HepG2 (cell line): Measurements from ENCODE around the gene OGA. TPM values are rescaled to one million over a fixed set of nuclear protein-coding genes. Genes with fewer than 3 reads are reported as not detected.
A peak's percentile ranks its signal among the peaks of the same experiment; 100 is the strongest.

ENCODE experiments used
- ELF3 ChIP-seq: IDR thresholded peaks from 2 replicates; pipeline ENCODE4 v1.6.1; 2016; ENCODE audit warnings: missing genetic modification reagents, missing compliant biosample characterization
- ESRRA ChIP-seq: sonication (generic); formaldehyde crosslinking; IDR thresholded peaks from 2 replicates; pipeline ENCODE4 v1.5.1; 2020; ENCODE audit warnings: mild to moderate bottlenecking, low read depth, missing genetic modification reagents
- HDAC1 ChIP-seq: sonication (generic); formaldehyde crosslinking; IDR thresholded peaks from 2 replicates; pipeline ENCODE4 v1.5.1; 2020; ENCODE audit warnings: mild to moderate bottlenecking, missing genetic modification reagents
- KDM2A ChIP-seq: sonication (generic); formaldehyde crosslinking; IDR thresholded peaks from 2 replicates; pipeline ENCODE4 v1.4.0; 2020; ENCODE audit warnings: low read depth, missing genetic modification reagents, borderline replicate concordance
- NAIF1 ChIP-seq: sonication (generic); formaldehyde crosslinking; IDR thresholded peaks from 2 replicates; pipeline ENCODE4 v1.5.0; 2020; ENCODE audit warnings: mild to moderate bottlenecking, missing genetic modification reagents, borderline replicate concordance
- PHF5A ChIP-seq: IDR thresholded peaks from one replicate; pipeline ENCODE4 v1.6.1; 2018; ENCODE audit warnings: low read depth, missing genetic modification reagents; ENCODE audit not compliant: unreplicated experiment
- POGK ChIP-seq: sonication (generic); formaldehyde crosslinking; conservative IDR thresholded peaks from 2 replicates; pipeline ENCODE4 v1.8.0; 2022; ENCODE audit warnings: mild to moderate bottlenecking, moderate library complexity, missing genetic modification reagents
- RFX5 ChIP-seq: IDR thresholded peaks from 2 replicates; pipeline ENCODE4 v1.6.1; 2011; ENCODE audit warnings: low read depth, low read length, improper control_type of control experiment
- ZBTB46 ChIP-seq: sonication (generic); formaldehyde crosslinking; IDR thresholded peaks from 2 replicates; pipeline ENCODE4 v1.4.0; 2020; ENCODE audit warnings: mild to moderate bottlenecking, missing genetic modification reagents, borderline replicate concordance
- ZFP82 ChIP-seq: sonication (generic); formaldehyde crosslinking; IDR thresholded peaks from 2 replicates; pipeline ENCODE4 v1.5.1; 2020; ENCODE audit warnings: mild to moderate bottlenecking, missing genetic modification reagents, borderline replicate concordance
- ZNF512B ChIP-seq: sonication (generic); formaldehyde crosslinking; IDR thresholded peaks from 2 replicates; pipeline ENCODE4 v1.5.1; 2020; ENCODE audit warnings: missing genetic modification reagents, mild to moderate bottlenecking, borderline replicate concordance
- ZNF687 ChIP-seq: sonication (generic); formaldehyde crosslinking; IDR thresholded peaks from 2 replicates; pipeline ENCODE4 v1.5.1; 2020; ENCODE audit warnings: mild to moderate bottlenecking, missing genetic modification reagents, moderate library complexity
- ZNF790 ChIP-seq: sonication (generic); formaldehyde crosslinking; IDR thresholded peaks from 2 replicates; pipeline ENCODE4 v1.8.0; 2022; ENCODE audit warnings: missing genetic modification reagents, mild to moderate bottlenecking, borderline replicate concordance
- ZSCAN21 ChIP-seq: sonication (generic); formaldehyde crosslinking; IDR thresholded peaks from 2 replicates; pipeline ENCODE4 v1.8.0; 2022; ENCODE audit warnings: mild to moderate bottlenecking, missing genetic modification reagents, moderate library complexity, borderline replicate concordance
- ZSCAN9 ChIP-seq: IDR thresholded peaks from 2 replicates; pipeline ENCODE4 v1.6.1; 2016; ENCODE audit warnings: borderline replicate concordance
- polyA plus RNA-seq, 8 experiments: library from polyadenylated mRNA; depleted of rRNA in 3 of 8; stranded (reverse) in 7 of 8; unstranded in 1 of 8; fragments of >200 nt; fragmentation: Illumina TruSeq in 4 of 8; extraction: Trizol in 4 of 8; gene quantifications; 2 replicates each; pipeline versions ENCODE4 v1.2.1 to v1.2.3, GENCODE V29; 2011 to 2016; ENCODE audit warnings: low read depth in 4 of 8, missing spikeins in 1 of 8, mixed read lengths in 1 of 8; ENCODE audit not compliant: insufficient read depth in 1 of 8
- total RNA-seq, 5 experiments: library from RNA; depleted of rRNA; stranded (reverse); fragments of >200 nt; fragmentation: Illumina TruSeq; extraction: Trizol; gene quantifications; 2 replicates each; pipeline ENCODE4 v1.2.3, GENCODE V29; 2016; ENCODE audit warnings: low read depth in 1 of 5
- TF ChIP-seq, protein P1 (sequence below): sonication (generic); formaldehyde crosslinking; IDR thresholded peaks from 2 replicates; pipeline ENCODE4 v1.4.0; 2020; ENCODE audit warnings: low read depth, mild to moderate bottlenecking, missing genetic modification reagents

OGA gene
- total and polyA plus RNA-seq, 2 of the 13 experiments (the other 11 are each of a cell fraction or from before 2014, with no cell fraction given), result 33.2 to 39.8 TPM

GRCh38 chr10:101840741-101841453, 22.7 kb upstream of the OGA start (continued):
- TF ChIP-seq ESRRA (CRISPR knock-in tag) (no peak), RFX5 (no peak), ZSCAN21 (no peak), ZFP82 (no peak), ZBTB46 (CRISPR knock-in tag) (no peak), ZNF687 (CRISPR knock-in tag) (peak; percentile 51; the same call in 1 of the 2 replicates), ELF3 (CRISPR knock-in tag) (0 out of 2 replicates have a peak, but pooled peaks have one; percentile 9), HDAC1 (CRISPR knock-in tag) (no peak; the same call in 1 of the 2 replicates), POGK (CRISPR knock-in tag) (no peak), ZSCAN9 (CRISPR knock-in tag) (peak; percentile 65; the same call in 1 of the 2 replicates), PHF5A (CRISPR knock-in tag) (no peak), ZNF790 (no peak), KDM2A (CRISPR knock-in tag) (peak; percentile 79), NAIF1 (no peak), ZNF512B (CRISPR knock-in tag) (no peak)
- TF ChIP-seq, protein P1, sequence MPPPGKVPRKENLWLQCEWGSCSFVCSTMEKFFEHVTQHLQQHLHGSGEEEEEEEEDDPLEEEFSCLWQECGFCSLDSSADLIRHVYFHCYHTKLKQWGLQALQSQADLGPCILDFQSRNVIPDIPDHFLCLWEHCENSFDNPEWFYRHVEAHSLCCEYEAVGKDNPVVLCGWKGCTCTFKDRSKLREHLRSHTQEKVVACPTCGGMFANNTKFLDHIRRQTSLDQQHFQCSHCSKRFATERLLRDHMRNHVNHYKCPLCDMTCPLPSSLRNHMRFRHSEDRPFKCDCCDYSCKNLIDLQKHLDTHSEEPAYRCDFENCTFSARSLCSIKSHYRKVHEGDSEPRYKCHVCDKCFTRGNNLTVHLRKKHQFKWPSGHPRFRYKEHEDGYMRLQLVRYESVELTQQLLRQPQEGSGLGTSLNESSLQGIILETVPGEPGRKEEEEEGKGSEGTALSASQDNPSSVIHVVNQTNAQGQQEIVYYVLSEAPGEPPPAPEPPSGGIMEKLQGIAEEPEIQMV (CRISPR knock-in tag), result no peak
